22Rv1 (cell line): ENCODE results near the gene RNH1.
A peak's percentile ranks its signal among the peaks of the same experiment; 100 is the strongest.

Source experiments
- H3K27ac ChIP-seq: fragments of 450-650 bp; 2 replicates; pipeline ENCODE4 v1.5.1; 2017
- ZFX ChIP-seq: fragments of 450-650 bp; IDR thresholded peaks from 2 replicates; pipeline ENCODE4 v1.6.1; 2017; ENCODE audit warnings: antibody characterized with exemption, borderline replicate concordance
- TF ChIP-seq, protein P1 (sequence below): fragments of 450-650 bp; IDR thresholded peaks from 2 replicates; pipeline ENCODE4 v1.5.1; 2017; ENCODE audit warnings: mild to moderate bottlenecking

The RNH1 gene

DNA sequence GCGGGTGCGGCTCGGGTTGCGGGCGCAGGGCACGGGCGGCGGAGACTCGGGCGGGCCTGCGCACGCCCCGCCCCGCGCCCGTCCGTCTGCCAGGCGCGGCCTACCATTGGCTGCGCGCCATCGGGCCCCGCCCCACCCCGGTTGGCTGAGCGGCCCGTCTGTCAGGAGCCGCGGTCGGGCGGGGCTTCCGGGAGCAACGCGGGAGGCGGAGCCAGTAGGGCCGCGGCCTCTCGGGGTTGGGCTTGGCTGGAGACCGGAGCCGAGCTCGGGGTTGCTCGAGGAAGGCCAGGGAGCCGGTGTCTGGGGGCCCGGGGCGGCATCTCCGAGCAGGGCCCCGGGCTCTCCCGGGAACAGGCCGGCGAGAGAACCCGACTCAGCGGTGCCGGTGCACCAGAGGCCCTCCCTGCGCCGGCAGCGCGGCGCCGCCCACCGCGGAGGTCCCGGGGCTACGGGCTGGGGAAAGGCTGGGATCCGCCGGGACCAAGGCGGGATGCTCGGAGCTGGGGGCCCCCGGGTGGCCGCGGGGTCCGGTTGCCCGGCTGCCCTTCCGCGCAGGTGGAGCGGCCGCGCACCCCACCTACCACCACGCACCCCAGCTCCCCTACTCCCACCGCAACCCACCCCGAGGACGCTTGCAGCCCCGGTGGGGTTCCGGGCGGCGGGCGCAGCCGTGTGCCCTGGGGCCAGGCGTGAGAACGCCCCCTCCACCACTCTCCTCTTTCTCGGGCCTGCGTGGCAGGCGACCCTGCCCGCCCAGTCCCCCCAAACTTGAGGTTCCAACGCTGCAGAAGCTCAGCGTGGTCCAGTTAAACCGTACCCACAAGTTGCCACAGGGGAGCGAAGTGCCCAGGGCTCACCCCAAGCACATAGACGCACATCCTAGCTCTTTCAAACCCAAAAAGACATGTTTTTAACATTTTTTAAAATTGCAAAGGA lies 28.7 kb upstream of the RNH1 start, which contains the start of gene HRAS:
Gene HRAS, minus strand, starts transcription at position 58 of the 936 bp plus-strand sequence.
- peak within 1 kb of the TSS; percentile 99 for H3K27ac ChIP-seq
- TF ChIP-seq, protein P1, sequence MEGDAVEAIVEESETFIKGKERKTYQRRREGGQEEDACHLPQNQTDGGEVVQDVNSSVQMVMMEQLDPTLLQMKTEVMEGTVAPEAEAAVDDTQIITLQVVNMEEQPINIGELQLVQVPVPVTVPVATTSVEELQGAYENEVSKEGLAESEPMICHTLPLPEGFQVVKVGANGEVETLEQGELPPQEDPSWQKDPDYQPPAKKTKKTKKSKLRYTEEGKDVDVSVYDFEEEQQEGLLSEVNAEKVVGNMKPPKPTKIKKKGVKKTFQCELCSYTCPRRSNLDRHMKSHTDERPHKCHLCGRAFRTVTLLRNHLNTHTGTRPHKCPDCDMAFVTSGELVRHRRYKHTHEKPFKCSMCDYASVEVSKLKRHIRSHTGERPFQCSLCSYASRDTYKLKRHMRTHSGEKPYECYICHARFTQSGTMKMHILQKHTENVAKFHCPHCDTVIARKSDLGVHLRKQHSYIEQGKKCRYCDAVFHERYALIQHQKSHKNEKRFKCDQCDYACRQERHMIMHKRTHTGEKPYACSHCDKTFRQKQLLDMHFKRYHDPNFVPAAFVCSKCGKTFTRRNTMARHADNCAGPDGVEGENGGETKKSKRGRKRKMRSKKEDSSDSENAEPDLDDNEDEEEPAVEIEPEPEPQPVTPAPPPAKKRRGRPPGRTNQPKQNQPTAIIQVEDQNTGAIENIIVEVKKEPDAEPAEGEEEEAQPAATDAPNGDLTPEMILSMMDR = no peak
- no peak for TF ChIP-seq ZFX

- H3K27ac ChIP-seq = peak overlapping the region; percentile 99
These were observed 28.1 kb upstream of the RNH1 start for GRCh38 chr11:535210-535518.

DNA sequence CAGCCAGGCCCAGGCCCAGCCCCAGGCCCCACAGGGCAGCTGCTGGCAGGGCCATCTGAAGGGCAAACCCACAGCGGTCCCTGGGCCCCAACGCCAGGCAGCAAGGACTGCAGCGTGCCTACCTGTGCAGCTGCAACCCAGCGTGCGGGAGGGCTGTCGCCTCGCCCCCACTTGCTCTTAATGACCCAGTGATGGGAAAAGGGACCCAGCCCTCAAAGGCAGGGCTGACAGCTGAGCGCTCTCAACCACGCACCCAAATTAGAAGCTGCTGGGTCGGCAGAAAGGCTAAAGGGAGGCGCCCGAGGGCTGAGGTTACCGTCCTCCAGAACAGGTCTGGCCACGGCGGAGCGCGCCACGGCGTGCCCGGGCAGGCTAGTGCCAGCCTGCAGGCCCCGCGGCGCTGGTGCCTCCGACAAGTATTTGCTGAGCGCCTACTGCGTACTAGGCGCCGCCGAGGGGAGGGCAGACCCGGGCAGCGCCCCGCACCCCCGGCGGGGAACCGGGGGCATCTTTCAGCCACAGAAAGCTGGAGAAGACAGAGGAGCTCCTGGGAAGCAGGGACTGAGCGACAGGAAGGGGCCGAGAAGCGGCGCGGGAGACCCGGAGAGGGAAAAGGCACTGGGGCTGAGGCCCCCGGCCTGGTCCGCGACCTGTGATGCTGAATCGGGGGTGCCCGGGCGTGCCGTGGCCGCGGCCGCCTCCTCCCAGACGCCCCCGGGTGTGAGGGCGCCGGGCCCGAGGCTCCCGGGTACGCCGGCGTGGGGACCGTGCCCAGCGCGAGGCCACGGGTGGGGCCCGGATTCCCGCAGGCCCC lies 27.6 kb upstream of the RNH1 start:
- peak overlapping the region; percentile 99 for H3K27ac ChIP-seq
- TF ChIP-seq ZFX = no peak
- TF ChIP-seq, protein P1 = no peak; the same call in 1 of the 2 replicates

More at GRCh38 chr11:535210-535518, 28.1 kb upstream of the RNH1 start:
- TF ChIP-seq ZFX = no peak
- TF ChIP-seq, protein P1 = no peak

DNA sequence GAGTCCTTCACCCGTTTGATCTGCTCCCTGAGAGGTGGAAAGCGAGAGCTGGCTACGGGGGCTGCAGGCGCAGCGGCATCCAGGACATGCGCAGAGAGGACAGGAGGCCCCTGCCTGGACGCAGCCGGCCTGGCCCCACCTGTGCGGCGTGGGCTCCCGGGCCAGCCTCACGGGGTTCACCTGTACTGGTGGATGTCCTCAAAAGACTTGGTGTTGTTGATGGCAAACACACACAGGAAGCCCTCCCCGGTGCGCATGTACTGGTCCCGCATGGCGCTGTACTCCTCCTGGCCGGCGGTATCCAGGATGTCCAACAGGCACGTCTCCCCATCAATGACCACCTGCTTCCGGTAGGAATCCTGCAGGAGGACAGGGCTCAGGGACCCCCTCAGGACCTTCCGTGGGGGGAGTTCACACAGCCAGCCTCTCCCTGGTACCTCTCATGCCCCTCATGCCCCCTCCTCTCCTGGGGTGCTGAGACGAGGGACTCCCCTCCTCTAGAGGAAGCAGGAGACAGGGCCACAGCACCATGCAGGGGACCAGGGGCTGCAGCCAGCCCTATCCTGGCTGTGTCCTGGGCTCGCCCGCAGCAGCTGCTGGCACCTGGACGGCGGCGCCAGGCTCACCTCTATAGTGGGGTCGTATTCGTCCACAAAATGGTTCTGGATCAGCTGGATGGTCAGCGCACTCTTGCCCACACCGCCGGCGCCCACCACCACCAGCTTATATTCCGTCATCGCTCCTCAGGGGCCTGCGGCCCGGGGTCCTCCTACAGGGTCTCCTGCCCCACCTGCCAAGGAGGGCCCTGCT lies 26.7 kb upstream of the RNH1 start:
- TF ChIP-seq, protein P1 = no peak
- no peak for TF ChIP-seq ZFX
- peak overlapping the region; percentile 99 for H3K27ac ChIP-seq

- TF ChIP-seq ZFX = no peak
- TF ChIP-seq, protein P1 = no peak
- peak overlapping the region; percentile 99 for H3K27ac ChIP-seq
These were observed 26.0 kb upstream of the RNH1 start for GRCh38 chr11:532986-533585.

- TF ChIP-seq ZFX = no peak
- H3K27ac ChIP-seq = peak overlapping the region; percentile 99
These were observed 25.5 kb upstream of the RNH1 start for GRCh38 chr11:532527-532985.

- TF ChIP-seq ZFX = no peak
- TF ChIP-seq, protein P1 = no peak
- H3K27ac ChIP-seq = peak overlapping the region; percentile 99
These were observed 25.0 kb upstream of the RNH1 start for GRCh38 chr11:531919-532526.
